Activated CD8-positive, alpha-beta memory T cell treated with anti-CD3 and anti-CD28 coated beads for 36 hours (primary cell): ENCODE results near the gene VSIG10L. TPM values are rescaled to one million over a fixed set of nuclear protein-coding genes. Genes with fewer than 3 reads are reported as not detected.

Source experiments
- CTCF ChIA-PET: fragments of 350-600 bp; sonication (Branson Sonifier 250); formaldehyde crosslinking; loops from one replicate; lab custom pipeline; 2021; ENCODE audit warnings: antibody characterized with exemption; lab: Charles Lee
- POLR2A ChIA-PET: fragments of 350-600 bp; sonication (Branson Sonifier 250); formaldehyde crosslinking; loops from one replicate; lab custom pipeline; 2021; ENCODE audit warnings: antibody characterized with exemption; lab: Charles Lee
- total RNA-seq, 2 experiments: library from RNA; stranded (reverse); gene quantifications; one replicate each; pipeline ENCODE4 v1.2.3, GENCODE V29; 2021

Gene VSIG10L
- total RNA-seq, 2 experiments from 2014 or later, result 3.3 to 3.8 TPM

- CTCF ChIA-PET, result interaction anchor here (0.7 to 1.0 kb wide), 3 partner anchors 80 to 824 kb away, joined by 4 to 6 read pairs (median 5); no protein-coding TSS in a partner anchor
- POLR2A ChIA-PET, result interaction anchor here (1.0 kb wide), 1 partner anchor 12 kb away, joined by 3 read pairs; no protein-coding TSS in a partner anchor
These were observed 14.6 kb downstream of the VSIG10L start for GRCh38 chr19:51327066-51328001.

- POLR2A ChIA-PET, result interaction anchor here (1.0 kb wide), 1 partner anchor 13 kb away, joined by 3 read pairs; no protein-coding TSS in a partner anchor
These were observed 15.5 kb downstream of the VSIG10L start for GRCh38 chr19:51326216-51327065.

DNA sequence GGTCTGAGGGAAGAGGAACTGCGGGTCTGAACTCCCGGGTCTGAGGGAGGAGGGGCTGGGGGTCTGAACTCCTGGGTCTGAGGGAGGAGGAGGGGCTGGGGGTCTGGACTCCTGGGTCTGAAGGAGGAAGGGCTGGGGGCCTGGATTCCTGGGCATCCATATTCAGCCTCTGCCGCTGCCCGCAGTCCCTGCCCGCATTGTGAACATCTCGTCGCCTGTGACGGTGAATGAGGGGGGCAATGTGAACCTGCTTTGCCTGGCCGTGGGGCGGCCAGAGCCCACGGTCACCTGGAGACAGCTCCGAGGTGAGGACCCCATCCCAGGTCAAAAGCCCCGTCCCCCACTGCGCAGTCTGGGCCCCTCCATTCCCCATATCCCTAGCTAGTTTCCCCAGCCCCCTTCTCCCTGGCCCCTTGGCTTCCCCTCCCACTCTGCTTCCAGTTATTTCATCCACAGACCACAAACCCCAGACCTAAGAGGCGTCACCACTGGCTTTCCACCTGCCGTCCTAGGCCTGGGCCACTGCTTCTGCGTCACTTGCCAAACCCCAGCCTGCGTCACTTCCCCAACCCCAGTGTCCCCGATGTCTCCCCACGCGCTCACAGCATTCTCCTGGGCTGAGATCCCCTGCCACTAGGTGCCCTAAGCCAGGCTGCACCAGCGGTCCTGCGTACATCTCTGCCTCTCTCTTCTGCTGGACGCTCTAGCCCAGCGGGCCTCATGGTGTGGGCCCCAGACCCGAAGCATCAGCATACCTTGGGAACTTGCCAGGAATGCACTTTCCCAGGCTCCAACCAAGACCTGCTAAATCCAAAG lies 16.6 kb downstream of the VSIG10L start:
- ChIA-PET POLR2A (no interaction called here), CTCF (interaction anchor here (0.6 kb wide), 1 partner anchor 72 kb away, joined by 3 read pairs; no protein-coding TSS in a partner anchor)

More at GRCh38 chr19:51326216-51327065, 15.5 kb downstream of the VSIG10L start:
- CTCF ChIA-PET, result no interaction called here

DNA sequence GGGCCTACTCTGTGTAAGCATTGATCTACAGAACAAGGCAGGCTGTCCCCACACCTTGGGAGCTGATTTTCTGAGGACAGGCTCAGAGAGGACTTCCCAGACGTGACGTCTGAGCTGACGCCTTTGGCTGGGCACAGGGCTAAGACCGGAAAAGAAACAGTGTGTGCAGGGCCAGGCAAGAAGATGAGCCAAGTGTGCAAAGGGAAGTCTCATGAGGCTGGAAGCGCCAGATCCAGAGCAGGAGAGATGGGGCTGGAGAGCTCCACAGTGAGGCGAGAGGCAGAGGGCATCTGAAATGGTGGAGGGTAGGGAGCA lies 17.8 kb downstream of the VSIG10L start:
- CTCF ChIA-PET, result no interaction called here
- POLR2A ChIA-PET, result no interaction called here

DNA sequence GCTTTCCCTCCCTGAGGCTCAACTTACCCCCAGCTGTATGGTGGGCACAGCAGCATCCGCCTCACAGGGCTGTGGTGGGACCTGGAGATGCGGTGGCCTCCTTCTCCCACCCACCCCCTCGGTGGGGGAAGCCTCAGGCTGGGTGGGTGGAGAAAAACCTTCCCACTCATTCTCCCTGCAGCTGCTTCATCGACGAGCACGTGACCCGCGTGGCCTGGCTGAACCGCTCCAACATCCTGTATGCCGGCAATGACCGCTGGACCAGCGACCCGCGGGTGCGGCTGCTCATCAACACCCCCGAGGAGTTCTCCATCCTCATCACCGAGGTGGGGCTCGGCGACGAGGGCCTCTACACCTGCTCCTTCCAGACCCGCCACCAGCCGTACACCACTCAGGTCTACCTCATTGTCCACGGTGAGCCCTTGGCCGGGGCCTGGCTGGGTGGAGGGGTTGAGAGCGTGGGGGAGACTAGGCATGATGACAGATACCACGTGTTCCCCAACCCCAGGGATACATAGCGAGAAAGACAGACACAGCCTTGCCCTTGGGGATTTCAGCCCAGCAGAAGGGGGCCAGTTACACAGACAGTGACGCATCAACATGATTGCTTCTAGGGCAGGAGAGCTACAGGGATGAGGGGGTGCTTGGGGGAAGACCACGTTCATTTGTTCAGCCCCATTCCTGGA lies 18.3 kb downstream of the VSIG10L start:
- ChIA-PET POLR2A (no interaction called here), CTCF (no interaction called here)

DNA sequence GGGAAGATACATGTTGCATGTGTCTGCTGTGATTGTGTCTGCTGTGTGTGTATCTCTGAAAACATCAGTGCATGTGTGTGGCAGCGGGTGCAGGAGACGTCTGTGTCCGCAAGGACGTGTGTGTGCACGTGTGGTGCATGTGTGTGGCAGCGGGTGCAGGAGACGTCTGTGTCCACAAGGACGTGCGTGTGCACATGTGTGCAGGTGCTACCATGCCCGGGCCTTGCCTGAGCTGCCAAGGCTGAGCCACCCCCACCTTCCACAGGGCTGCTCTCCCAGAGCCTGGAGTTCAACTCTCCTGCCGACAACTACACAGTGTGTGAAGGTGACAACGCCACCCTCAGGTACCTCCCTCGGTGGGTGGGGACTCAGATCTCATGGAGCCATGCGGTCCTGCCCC lies 20.1 kb downstream of the VSIG10L start:
- POLR2A ChIA-PET, result no interaction called here
- CTCF ChIA-PET, result no interaction called here

GRCh38 chr19:51320280-51320657 lies 21.7 kb downstream of the VSIG10L start:
- ChIA-PET POLR2A (no interaction called here), CTCF (no interaction called here)

- ChIA-PET POLR2A (no interaction called here), CTCF (no interaction called here)
These were observed 22.2 kb downstream of the VSIG10L start for GRCh38 chr19:51319649-51320279.

DNA sequence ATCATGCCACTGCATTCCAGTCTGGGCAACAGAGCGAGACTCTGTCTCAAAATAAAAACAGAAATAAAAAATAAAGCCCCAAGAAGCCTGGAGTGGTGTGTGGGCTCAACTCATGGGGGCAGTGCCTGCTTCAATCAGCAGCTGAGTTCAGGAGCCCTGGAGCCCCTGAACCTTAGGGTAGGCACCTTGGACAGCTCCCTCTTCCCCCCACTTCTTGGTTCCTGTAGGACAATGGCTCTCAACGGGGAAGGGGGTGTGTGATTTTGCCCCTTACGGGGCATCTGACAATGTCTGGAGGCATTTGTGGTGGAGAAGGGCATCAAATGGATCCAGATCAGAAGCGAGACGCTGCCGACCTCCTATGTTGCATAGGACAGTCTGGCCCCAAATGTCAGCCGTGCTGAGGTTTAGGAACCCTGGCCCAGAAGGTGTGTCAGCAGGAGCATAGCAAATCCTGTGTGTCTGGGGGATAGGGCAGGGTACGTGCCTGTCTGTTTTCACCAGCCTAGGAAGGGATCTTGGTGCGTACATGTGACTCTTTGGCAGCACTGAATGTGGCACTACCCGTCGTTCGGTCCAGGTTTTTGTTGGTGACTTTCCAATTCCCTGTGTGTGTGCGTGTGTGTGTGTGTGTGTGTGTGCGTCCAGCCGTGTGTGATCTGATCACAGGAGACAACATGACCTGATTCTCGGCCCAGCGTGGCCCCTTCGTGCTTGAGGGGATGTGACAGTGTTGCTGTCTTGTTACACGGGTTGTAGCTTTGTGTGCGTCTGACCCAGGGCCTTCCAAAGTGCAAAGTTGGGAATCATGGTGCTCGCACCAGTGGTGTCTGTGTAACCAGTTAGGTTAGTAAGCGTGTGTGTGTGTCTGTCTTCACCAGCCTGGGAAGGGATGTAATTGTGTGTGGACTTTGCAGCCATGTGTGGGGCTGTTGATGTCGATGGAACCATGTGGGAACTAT lies 23.0 kb downstream of the VSIG10L start:
- ChIA-PET POLR2A (no interaction called here), CTCF (no interaction called here)

GRCh38 chr19:51317968-51318367 lies 24.0 kb downstream of the VSIG10L start:
- ChIA-PET CTCF (no interaction called here), POLR2A (no interaction called here)

- POLR2A ChIA-PET, result no interaction called here
- CTCF ChIA-PET, result no interaction called here
These were observed 24.6 kb downstream of the VSIG10L start for GRCh38 chr19:51317376-51317775.

GRCh38 chr19:51316688-51317087 lies 25.3 kb downstream of the VSIG10L start:
- POLR2A ChIA-PET, result no interaction called here

GRCh38 chr19:51311351-51312257 lies 30.3 kb downstream of the VSIG10L start, which contains the start of gene IGLON5:
Gene IGLON5, plus strand, starts transcription at chr19:51311644. Its CDS starts 204 bp downstream, at chr19:51311848.
- ChIA-PET POLR2A (no interaction called here), CTCF (no interaction called here)

More at GRCh38 chr19:51316688-51317087, 25.3 kb downstream of the VSIG10L start:
- CTCF ChIA-PET, result no interaction called here

DNA sequence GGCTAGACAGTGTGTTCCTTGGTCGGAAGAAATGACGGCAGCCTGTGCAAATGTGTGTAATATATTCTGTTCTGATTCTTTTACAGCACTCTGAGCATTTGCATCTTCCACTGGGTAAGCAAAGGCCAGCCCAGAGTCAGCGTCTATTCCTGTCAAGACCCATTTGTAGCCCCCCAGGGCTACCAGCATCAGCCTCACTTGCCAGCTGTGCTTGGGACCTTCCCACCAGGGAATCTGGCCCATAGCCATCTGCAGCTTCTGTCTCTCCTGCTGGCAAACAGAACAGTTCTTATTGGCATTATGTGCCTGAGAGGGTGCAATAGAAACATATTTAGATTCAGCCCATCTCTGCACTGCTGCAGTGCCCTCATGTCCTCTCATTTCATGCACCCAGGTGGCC lies 36.5 kb downstream of the VSIG10L start:
- CTCF ChIA-PET, result no interaction called here
- POLR2A ChIA-PET, result no interaction called here

- CTCF ChIA-PET, result no interaction called here
- POLR2A ChIA-PET, result no interaction called here
These were observed 40.7 kb downstream of the VSIG10L start for GRCh38 chr19:51301266-51301665.

- ChIA-PET CTCF (interaction anchor here (0.8 kb wide), 1 partner anchor 38 kb away, joined by 3 read pairs; no protein-coding TSS in a partner anchor), POLR2A (interaction anchor here (0.6 kb wide), 1 partner anchor 85 kb away, joined by 12 read pairs; no protein-coding TSS in a partner anchor)
These were observed 44.5 kb downstream of the VSIG10L start for GRCh38 chr19:51297406-51297805.
